Lung (tissue), 12 donors: Measurements from ENCODE around the gene RAET1L. TPM values are rescaled to one million over a fixed set of nuclear protein-coding genes. Genes with fewer than 3 reads are reported as not detected.

Source experiments
- ATAC-seq: fragments of 200-7000 bp; cut with Tn5 transposase; one replicate; pipeline ENCODE4 v1.9.1; 2020; ENCODE audit warnings: moderate number of reproducible peaks; ENCODE audit not compliant: insufficient read depth, low FRiP score
- DNase-seq, 3 donors: peaks; one replicate each; pipeline ENCODE4 v3.0.0-alpha.2; 2013 to 2017
- H3K27ac ChIP-seq, 2 donors: one replicate each; pipeline ENCODE4 v1.5.1; 2013; ENCODE audit warnings: mild to moderate bottlenecking in 2 of 2, moderate library complexity in 2 of 2, control low read depth in 1 of 2, inconsistent platforms in 1 of 2, low read depth in 1 of 2, low read length in 1 of 2
- H3K27me3 ChIP-seq, 3 donors: one replicate each; pipeline ENCODE4 v1.5.1; 2013; ENCODE audit warnings: low read length in 2 of 3; ENCODE audit not compliant: control insufficient read depth in 3 of 3, insufficient read depth in 3 of 3
- H3K36me3 ChIP-seq, 4 donors: one replicate each; pipeline ENCODE4 v1.5.1; 2013; ENCODE audit warnings: low read length in 4 of 4, mild to moderate bottlenecking in 1 of 4, moderate library complexity in 1 of 4; ENCODE audit not compliant: control insufficient read depth in 4 of 4, insufficient read depth in 4 of 4
- H3K4me1 ChIP-seq, 5 donors: one replicate each; pipeline ENCODE4 v1.5.1; 2013; ENCODE audit warnings: low read length in 5 of 5, mild to moderate bottlenecking in 2 of 5, moderate library complexity in 1 of 5; ENCODE audit not compliant: control insufficient read depth in 5 of 5, insufficient read depth in 5 of 5
- H3K4me3 ChIP-seq: one replicate; pipeline ENCODE4 v1.5.1; 2013; ENCODE audit warnings: mild to moderate bottlenecking, control low read depth, moderate library complexity
- H3K9ac ChIP-seq, 2 donors: one replicate each; pipeline ENCODE4 v1.5.1; 2013; ENCODE audit warnings: low read length in 2 of 2, control low read depth in 1 of 2; ENCODE audit not compliant: insufficient read depth in 1 of 2
- H3K9me3 ChIP-seq, 4 donors: one replicate each; pipeline ENCODE4 v1.5.1; 2013; ENCODE audit warnings: low read length in 3 of 4, mild to moderate bottlenecking in 1 of 4, moderate library complexity in 1 of 4; ENCODE audit not compliant: control insufficient read depth in 4 of 4, insufficient read depth in 3 of 4
- WGBS, 2 donors: extraction: QIAGEN DNeasy Blood & Tissue Kit; methylation state at CpG; one replicate each; pipeline ENCODE4 v1.1.7; 2013; 5-methylcytosine and 5-hydroxymethylcytosine counted together
- polyA plus RNA-seq, 2 donors: library from polyadenylated mRNA; stranded (reverse); fragments of 200-250 nt; gene quantifications; one replicate each; pipeline ENCODE4 v1.2.1, GENCODE V29; 2013
- total RNA-seq, 2 donors: library from RNA; depleted of rRNA in 1 of 2; stranded (reverse); fragments of >200 nt in 1 of 2; gene quantifications; one replicate each; pipeline ENCODE4 v1.2.1, GENCODE V29; 2014 to 2021
- TF ChIP-seq, protein P1 (sequence below): IDR thresholded peaks from 2 replicates; pipeline ENCODE4 v1.5.1; 2012; ENCODE audit warnings: mild to moderate bottlenecking; ENCODE audit errors: control extremely low read depth, extremely low read depth
- donor health status: control.
- donor health status: control.
- donor health status: Bipolar disorder and iron deficiency.
- donor health status: healthy.
- donor health status: DM: yes; HTN: yes; CAD: no.

The RAET1L gene
- total and polyA plus RNA-seq, 4 donors, result 0.06 TPM; not detected in 3

DNA sequence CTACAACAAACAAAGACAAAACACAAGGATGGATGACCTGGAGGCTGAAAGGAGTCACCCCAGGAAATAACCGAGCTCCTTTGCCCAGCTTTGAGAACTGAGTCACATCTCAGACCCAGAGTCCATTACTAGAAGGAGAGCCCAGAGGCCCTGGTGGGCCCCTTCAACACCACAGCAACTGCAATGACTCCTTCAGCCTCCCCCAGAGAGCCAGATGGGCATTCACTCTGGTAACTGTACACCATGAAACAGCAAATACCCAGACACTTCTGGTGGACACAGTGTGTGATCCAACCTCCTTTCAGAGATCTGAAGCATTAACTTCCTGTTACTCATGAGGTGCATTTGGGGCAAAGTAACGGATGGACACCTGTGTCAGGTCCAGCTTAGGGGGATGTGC is 22.6 kb downstream of the RAET1L start:
- no peak for ATAC-seq
- no peak for DNase-seq
- H3K9me3 ChIP-seq, result no peaks in the 10 kb centered on the region
- 93 to 98% methylated on average over 2 of the region's 2 CpGs for WGBS, 2 donors
- H3K27ac ChIP-seq, result no peak overlapping the region
- H3K9ac ChIP-seq, result no peak overlapping the region
- H3K36me3 ChIP-seq, result no peaks in the 10 kb centered on the region
- H3K27me3 ChIP-seq, result no peaks in the 10 kb centered on the region
- TF ChIP-seq, protein P1, sequence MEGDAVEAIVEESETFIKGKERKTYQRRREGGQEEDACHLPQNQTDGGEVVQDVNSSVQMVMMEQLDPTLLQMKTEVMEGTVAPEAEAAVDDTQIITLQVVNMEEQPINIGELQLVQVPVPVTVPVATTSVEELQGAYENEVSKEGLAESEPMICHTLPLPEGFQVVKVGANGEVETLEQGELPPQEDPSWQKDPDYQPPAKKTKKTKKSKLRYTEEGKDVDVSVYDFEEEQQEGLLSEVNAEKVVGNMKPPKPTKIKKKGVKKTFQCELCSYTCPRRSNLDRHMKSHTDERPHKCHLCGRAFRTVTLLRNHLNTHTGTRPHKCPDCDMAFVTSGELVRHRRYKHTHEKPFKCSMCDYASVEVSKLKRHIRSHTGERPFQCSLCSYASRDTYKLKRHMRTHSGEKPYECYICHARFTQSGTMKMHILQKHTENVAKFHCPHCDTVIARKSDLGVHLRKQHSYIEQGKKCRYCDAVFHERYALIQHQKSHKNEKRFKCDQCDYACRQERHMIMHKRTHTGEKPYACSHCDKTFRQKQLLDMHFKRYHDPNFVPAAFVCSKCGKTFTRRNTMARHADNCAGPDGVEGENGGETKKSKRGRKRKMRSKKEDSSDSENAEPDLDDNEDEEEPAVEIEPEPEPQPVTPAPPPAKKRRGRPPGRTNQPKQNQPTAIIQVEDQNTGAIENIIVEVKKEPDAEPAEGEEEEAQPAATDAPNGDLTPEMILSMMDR, result no peak
- H3K4me1 ChIP-seq, result peaks cover 0 to 9% (median 0%) of the 10 kb centered on the region in 5 donors
- H3K4me3 ChIP-seq, result no peak overlapping the region

DNA sequence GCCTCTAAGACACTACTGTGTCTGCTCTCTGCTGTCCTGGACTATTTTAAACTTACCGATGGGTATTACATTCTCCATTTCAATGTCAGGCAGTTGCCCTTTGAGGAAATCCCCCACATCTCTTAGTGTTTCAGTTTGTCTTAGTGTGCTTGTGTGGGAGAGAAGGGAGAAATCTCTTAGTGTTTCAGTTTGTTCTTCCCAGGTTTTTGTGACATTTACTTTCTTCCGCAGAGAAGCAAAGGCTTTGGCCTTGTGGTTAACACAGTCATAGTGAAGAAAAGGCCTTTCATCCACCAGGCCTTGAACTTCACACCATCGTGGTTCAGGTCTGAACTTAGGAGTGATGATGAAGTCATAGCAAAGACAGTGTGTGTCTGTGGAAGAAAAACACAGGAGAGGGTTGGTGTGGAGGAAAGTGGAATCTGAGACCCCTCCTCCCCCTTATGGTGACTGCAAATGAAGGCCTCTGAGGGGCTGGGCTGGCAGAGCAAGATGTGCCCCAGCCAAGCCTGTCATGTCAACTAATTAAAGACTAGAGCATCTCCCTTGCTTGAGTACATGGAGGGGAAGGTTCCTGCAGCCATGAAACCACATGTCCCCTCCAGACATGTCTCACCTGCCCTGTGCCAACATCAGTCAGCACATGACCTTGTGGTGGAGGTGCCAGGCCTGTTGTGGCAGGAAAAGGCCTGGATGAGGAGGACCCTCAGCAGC is 23.9 kb downstream of the RAET1L start:
- H3K4me1 ChIP-seq, result peaks cover 0 to 9% (median 0%) of the 10 kb centered on the region in 5 donors
- H3K36me3 ChIP-seq, result no peaks in the 10 kb centered on the region
- no peak for DNase-seq
- TF ChIP-seq, protein P1, result no peak
- no peak overlapping the region for H3K27ac ChIP-seq
- ATAC-seq, result no peak
- 76 to 90% methylated on average over 3 of the region's 3 CpGs for WGBS, 2 donors
- no peaks in the 10 kb centered on the region for H3K9me3 ChIP-seq
- H3K9ac ChIP-seq, result no peak overlapping the region
- no peaks in the 10 kb centered on the region for H3K27me3 ChIP-seq
- no peak overlapping the region for H3K4me3 ChIP-seq

DNA sequence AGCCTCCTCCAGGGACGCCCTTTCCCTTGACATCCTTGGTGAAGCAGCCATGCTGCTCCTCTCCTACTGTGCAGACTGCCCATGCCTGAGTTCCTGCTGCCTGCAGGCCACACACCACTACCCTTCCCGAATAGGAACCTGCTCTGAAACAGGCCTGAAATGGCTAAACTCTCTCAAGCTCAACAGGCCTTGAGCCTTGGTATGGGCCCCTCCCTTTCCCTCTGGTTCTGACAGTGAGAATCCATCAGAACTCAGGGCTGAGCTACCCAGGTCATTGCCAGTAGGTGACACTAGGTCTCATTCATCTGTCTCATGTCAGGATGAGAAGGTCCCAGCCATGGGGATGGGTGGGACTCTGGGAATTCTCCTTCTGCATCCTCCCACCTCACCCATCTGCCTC is 25.7 kb downstream of the RAET1L start:
- Histone ChIP-seq H3K9me3 (no peaks in the 10 kb centered on the region), H3K9ac (no peak overlapping the region), H3K27ac (no peak overlapping the region), H3K4me1 (peaks cover 0 to 4% (median 0%) of the 10 kb centered on the region in 5 donors), H3K27me3 (peaks cover 2 to 7% (median 6%) of the 10 kb centered on the region in 3 donors), H3K4me3 (no peak overlapping the region), H3K36me3 (no peaks in the 10 kb centered on the region)
- TF ChIP-seq, protein P1, result no peak
- WGBS, 2 donors, result 83 to 91% methylated on average over 2 of the region's 2 CpGs
- ATAC-seq (no peak), DNase-seq (no peak)

GRCh38 chr6:149995971-149996370 is 29.4 kb downstream of the RAET1L start:
- Histone ChIP-seq H3K27ac (no peak overlapping the region), H3K36me3 (no peaks in the 10 kb centered on the region), H3K27me3 (peaks cover 7 to 42% (median 35%) of the 10 kb centered on the region in 3 donors), H3K4me1 (peaks cover 0 to 5% (median under 1%) of the 10 kb centered on the region in 5 donors), H3K9ac (no peak overlapping the region), H3K4me3 (no peak overlapping the region), H3K9me3 (no peaks in the 10 kb centered on the region)
- ATAC-seq (no peak), DNase-seq (no peak)
- 88 to 90% methylated on average over 7 of the region's 7 CpGs for WGBS, 2 donors
- TF ChIP-seq, protein P1, result no peak
